ENCODE measurements around the gene FGFR1OP2. TPM values are rescaled to one million over a fixed set of nuclear protein-coding genes. Genes with fewer than 3 reads are reported as not detected.

Gene FGFR1OP2
- total and polyA plus RNA-seq, 8 donors = 9.3 to 23.3 (median 11.6) TPM

DNA sequence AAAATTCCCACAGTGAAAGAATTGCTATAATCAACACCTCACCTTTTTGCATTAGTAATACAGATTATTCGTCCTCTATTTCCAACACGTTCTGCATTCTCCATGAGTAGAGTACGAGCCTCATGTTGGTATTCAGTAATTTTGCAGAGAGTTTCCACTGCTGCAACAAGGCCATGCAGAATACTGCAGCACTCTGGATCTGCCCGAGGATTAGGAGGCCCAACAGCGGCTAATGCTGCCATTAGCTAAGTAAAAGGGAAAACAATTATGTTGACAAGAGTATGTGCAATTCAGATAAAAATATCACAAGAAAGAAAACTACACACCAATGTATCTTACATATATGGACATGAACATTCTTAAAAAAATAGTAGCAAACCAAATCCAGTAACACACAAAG, 9.6 kb upstream of the FGFR1OP2 start:
- FAIRE-seq = no peak
- WGBS, 2 donors = 91 to 93% methylated on average over 5 of the region's 5 CpGs
- intact Hi-C loops (cut with DNase I) = no loop called here
- Histone ChIP-seq H3K9me3 (no peaks in the 10 kb centered on the region), H3K27me3 (no peaks in the 10 kb centered on the region), H3K36me3 (peaks cover 0 to 5% (median 0%) of the 10 kb centered on the region in 3 donors), H3K4me3 (no peak overlapping the region), H3K4me1 (no peaks in the 10 kb centered on the region), H3K27ac (no peak overlapping the region)
- no peak for DNase-seq
- ATAC-seq = no peak
- TF ChIP-seq, protein P1, sequence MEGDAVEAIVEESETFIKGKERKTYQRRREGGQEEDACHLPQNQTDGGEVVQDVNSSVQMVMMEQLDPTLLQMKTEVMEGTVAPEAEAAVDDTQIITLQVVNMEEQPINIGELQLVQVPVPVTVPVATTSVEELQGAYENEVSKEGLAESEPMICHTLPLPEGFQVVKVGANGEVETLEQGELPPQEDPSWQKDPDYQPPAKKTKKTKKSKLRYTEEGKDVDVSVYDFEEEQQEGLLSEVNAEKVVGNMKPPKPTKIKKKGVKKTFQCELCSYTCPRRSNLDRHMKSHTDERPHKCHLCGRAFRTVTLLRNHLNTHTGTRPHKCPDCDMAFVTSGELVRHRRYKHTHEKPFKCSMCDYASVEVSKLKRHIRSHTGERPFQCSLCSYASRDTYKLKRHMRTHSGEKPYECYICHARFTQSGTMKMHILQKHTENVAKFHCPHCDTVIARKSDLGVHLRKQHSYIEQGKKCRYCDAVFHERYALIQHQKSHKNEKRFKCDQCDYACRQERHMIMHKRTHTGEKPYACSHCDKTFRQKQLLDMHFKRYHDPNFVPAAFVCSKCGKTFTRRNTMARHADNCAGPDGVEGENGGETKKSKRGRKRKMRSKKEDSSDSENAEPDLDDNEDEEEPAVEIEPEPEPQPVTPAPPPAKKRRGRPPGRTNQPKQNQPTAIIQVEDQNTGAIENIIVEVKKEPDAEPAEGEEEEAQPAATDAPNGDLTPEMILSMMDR (IDR thresholded peaks at IDR 0.05) = no peak

DNA sequence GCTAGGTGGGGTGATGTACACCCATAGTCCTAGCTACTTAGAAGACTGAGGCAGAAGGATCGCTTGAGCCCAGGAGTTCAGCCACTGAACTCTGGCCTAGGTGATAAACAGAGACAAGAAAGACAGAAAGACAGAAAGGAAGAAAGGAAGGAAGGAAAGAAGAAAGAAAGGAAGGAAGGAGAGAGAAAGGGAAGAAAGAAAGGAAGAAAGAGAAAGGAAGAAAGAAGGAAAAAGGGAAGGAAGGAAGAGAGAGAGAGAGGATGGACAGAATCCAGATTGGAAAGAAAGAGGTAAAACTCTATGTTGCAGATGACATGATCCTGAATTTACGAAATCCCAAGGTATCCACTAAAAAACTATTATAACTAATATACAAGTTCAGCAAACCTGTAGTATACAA, 8.7 kb upstream of the FGFR1OP2 start:
- ATAC-seq (no peak), FAIRE-seq (no peak), DNase-seq (no peak)
- H3K4me1 ChIP-seq = no peaks in the 10 kb centered on the region
- peaks cover 0 to 5% (median 0%) of the 10 kb centered on the region in 3 donors for H3K36me3 ChIP-seq
- TF ChIP-seq, protein P1 (IDR thresholded peaks at IDR 0.05) = no peak
- H3K4me3 ChIP-seq = no peak overlapping the region
- no peak overlapping the region for H3K27ac ChIP-seq
- H3K9me3 ChIP-seq = no peaks in the 10 kb centered on the region
- H3K27me3 ChIP-seq = no peaks in the 10 kb centered on the region
- intact Hi-C loops (cut with DNase I) = no loop called here
- 97 to 100% methylated on average over 2 of the region's 2 CpGs for WGBS, 2 donors

DNA sequence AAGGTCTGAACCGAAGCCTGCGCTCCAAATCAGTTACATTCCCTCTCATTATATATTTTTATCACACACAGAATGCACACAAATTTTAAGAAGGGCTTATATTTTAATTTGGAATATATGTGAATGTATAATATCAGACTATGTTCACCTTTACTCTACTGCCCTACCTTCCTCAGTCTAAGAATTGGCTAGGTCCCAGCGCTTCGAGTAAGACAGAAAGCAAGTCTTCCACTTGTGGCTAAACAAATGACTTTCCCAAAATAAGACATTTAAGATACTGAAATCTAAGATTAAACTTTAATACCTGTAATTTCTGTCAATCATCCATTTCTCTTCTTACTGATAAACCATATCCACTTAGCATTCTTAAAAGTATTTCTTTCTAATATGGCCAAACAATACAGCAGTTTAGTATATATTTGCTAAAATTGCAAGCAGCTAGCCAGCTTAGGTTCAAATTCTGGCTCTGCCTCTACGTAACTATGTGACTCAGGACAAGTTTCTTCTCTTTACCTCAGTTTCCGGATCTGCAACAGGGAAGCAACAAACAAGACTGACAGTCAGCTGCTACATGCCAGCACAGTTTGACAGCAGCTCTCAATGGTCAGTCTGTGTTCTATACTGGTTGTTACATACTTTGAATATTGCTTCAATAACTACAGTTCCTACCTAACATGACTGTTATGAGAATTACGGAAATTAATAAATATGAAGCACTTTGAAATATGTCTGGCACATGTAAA, 2.5 kb upstream of the FGFR1OP2 start:
- ATAC-seq (no peak), DNase-seq (no peak), FAIRE-seq (no peak)
- intact Hi-C loops (cut with DNase I) = no loop called here
- H3K27me3 ChIP-seq = no peaks in the 10 kb centered on the region
- H3K4me1 ChIP-seq = peaks cover 21 to 33% (median 22%) of the 10 kb centered on the region in 3 donors
- no peak overlapping the region for H3K27ac ChIP-seq
- H3K9me3 ChIP-seq = no peaks in the 10 kb centered on the region
- TF ChIP-seq, protein P1 (IDR thresholded peaks at IDR 0.05) = no peak
- H3K36me3 ChIP-seq = no peaks in the 10 kb centered on the region
- peak overlapping the region in 1 of 4 donors; percentile 82 for H3K4me3 ChIP-seq
- WGBS, 2 donors = 73 to 77% methylated on average over 7 of the region's 7 CpGs

DNA sequence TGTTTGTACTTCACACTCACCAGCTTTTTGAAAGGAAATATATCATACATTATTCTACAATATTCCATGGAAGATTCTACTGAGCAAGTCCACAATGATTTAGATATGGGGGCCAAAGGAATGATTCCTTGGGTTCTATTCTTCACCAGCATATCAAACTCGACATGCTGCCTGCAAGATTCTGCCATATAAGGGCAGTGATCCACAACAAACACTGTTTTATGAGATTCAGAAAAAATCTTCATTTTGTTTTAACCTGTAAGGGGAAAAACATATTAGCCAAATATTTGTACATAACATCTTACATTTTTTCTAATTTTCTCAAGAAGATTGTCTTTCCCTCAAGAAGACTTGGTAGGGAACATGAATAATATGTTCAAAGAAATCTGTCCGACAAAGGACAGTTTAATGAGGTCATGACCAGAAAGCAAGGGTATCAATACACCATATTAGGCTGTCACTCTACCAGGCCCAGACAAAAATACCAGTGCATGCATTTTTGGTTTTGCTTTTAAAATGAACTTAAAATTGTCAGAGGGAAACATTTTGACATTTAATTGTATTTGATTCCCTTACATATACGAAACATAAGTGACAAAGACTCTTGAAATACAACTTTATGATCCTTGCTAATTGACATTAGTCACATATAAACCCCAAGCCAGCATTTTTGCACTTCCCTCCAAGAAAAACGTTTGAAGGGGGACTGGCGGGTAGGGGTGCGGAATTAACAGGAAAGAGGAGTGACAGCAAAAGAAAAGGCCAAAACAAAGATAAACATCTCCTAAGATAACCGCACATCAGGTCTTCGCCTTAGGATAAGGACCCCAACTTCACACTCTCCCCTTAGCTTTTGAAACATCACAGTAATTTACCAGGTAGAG, 1.5 kb upstream of the FGFR1OP2 start:
- no peak for DNase-seq
- peak overlapping the region in 3 of 4 donors; percentile 95 to 97 (median 96) for H3K27ac ChIP-seq
- no peaks in the 10 kb centered on the region for H3K27me3 ChIP-seq
- WGBS, 2 donors = 13 to 16% methylated on average over 8 of the region's 8 CpGs
- no peak for ATAC-seq
- H3K9me3 ChIP-seq = no peaks in the 10 kb centered on the region
- TF ChIP-seq, protein P1 (IDR thresholded peaks at IDR 0.05) = no peak
- intact Hi-C loops (cut with DNase I) = no loop called here
- H3K4me3 ChIP-seq = peak overlapping the region; percentile 78 to 92 (median 84)
- no peaks in the 10 kb centered on the region for H3K36me3 ChIP-seq
- peaks cover 21 to 39% (median 26%) of the 10 kb centered on the region in 3 donors for H3K4me1 ChIP-seq
- FAIRE-seq = no peak

All from pancreas (tissue), 10 donors.